GM18505 (cell line): ENCODE measurements around the gene ELMO2.

Experiments used
- ATAC-seq: cut with Tn5 transposase; IDR thresholded peaks from one replicate; pipeline ENCODE4 v1.9.1; 2021; ENCODE audit not compliant: unreplicated experiment
- POLR2A ChIP-seq: IDR thresholded peaks from 4 replicates; pipeline ENCODE4 v1.6.1; 2011; ENCODE audit warnings: borderline replicate concordance; ENCODE audit not compliant: insufficient read depth, insufficient read length; ENCODE audit errors: extremely low read depth

ELMO2 gene

DNA sequence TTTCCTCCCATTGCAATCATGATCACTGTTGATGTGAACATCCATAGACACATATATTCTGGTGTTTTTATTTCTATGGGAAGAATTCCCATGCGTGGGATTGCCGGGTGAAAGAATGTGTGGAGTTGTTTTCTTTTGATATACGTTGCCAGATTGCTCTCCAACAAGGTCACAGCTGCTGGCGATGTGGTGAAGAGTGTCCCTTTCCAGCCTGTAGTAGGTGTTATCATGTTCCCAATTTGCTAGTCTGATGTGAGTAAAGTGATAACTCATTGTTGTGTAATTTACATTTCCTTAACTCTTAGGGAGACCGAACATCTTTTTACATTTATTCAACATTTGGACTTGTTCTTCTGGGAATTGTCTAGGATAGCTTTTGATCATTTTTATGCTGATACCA lies 14.5 kb upstream of the ELMO2 start:
- TF ChIP-seq POLR2A = no peak

DNA sequence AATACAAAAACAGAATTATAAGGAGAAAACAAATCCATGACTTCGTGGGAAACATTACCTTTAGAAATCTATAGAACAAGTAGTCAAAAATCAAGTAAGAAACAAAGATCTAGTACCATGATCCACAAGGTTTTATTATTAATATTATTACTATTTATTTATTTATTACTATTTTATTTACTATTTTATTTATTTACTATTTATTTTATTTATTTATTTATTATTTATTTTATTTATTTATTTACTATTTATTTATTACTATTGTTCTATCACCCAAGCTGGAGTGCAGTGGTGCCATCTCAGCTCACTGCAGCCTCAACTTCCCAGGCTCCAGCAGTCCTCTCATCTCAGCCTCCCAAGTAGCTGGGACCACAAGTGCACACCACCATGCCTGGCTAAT lies 13.5 kb upstream of the ELMO2 start:
- TF ChIP-seq POLR2A = no peak
- ATAC-seq = no peak

More for the DNA sequence above, 14.5 kb upstream of the ELMO2 start:
- no peak for ATAC-seq

DNA sequence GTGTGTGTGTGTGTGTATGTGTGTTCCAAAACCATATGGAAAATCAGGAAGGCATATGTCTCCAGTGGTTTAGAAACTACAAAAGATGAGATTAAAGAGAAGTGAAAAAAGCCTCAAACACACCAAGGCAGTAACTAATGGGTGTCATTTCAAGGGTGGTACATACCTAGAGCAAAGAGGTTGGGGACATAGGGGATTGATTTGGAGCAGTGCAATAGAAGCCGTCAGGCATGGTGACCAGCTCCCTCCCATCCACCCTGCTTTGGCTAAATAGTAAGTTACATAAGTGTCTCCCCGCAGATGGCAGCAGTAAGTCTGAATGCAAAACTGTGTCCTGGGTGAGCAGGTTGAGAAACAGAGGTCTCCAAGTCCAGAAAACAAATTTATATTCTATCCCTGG lies 10.4 kb upstream of the ELMO2 start:
- no peak for ATAC-seq
- TF ChIP-seq POLR2A = no peak

DNA sequence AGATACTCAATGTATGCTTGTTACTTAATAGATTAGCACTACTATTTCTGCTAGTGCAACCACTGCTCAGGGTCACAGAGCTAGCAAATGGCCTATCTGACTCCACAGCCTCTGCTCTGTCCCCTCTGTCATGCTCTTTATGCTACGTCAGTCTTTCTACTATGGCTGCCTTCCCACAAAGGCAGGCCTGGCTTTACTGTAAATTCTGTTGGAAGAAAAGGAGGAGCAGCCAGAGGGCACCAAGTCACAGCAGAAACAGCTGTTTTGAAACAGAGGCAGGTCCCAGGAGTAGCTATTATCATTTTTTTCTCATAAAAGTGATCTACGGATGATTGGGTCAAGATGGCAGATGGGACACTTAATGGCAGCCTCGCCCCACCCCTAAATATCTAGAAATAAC lies 10.0 kb upstream of the ELMO2 start:
- TF ChIP-seq POLR2A = no peak

DNA sequence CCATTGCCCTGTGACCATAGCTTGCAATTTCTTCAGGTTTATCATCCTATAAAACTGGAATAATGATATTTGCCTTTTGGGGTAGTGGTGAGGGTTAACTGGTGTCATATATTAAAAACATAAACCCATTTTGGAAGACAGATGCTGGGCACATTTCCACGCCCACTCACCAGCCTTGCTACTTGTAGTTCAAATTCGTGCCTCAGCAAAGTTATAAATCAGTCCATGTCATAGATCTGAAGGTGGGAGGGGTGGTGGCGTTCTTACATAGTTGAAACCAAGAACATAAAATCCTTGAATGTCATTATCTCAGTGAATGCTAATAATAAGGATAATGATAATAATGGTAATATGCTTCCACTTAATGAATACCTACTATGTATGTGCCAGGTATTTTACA lies 9.4 kb upstream of the ELMO2 start:
- no peak for TF ChIP-seq POLR2A
- ATAC-seq = no peak

More for the DNA sequence above, 10.0 kb upstream of the ELMO2 start:
- ATAC-seq = no peak

DNA sequence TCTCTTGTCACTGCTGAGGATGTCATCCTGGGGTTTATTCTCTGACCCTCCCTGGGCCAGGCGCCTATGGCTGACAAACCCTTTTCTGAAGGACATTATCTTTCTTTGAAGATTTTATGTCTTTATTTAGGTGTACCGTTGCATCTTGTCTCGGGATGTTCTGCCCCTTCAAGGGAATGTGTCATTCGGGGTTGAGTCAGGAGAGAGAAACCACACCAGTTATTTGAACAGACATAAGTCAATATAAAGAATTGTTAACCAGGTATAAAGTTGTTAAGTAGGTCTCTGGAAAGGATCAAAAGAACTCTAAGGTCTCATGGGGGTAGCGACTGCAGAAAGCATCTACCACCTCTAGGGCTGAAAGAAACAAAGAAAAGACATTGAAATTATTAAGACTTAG lies 8.2 kb upstream of the ELMO2 start:
- TF ChIP-seq POLR2A = no peak
- ATAC-seq = no peak

DNA sequence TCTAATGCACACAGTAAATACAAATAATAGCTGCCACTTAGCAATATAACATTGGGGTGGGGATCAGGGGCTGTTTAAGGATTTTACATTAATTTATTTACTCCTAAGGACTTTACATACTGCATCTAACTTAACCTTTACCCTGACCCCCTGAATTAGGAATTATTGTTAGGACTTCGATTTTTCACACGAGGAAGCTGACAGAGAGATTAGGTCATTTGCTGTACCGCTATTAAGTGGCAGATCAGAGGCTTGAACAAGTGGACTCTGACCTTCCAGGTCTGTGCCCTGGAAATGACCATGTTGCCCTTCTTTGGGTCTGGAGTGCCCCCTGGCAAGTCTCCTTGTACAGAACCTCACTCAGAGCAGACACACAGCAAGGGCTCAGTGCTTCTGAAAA lies 5.2 kb upstream of the ELMO2 start:
- no peak for TF ChIP-seq POLR2A
- ATAC-seq = no peak

DNA sequence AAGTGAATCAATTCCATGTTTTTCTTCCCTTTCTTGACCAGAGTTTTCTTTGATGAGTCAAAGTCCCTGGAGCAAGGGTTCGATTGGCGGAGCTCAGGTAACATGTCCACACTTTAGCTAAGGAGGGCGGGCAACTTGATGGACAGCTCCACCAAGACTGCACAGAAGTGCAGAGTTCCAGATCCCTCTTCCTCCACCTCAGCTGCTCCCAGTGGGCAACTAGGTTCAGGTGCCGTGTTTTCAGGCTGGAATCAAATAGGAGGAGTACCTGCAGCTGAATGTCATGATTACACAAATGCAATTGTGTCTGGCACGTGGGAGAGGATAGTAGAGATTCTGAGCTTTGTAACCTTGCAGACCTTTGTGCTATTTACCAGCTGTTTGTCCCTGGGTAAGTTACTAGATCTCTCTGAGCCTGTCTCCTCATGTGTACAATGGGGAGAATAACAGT lies 1.9 kb upstream of the ELMO2 start:
- no peak for ATAC-seq
- no peak for TF ChIP-seq POLR2A

DNA sequence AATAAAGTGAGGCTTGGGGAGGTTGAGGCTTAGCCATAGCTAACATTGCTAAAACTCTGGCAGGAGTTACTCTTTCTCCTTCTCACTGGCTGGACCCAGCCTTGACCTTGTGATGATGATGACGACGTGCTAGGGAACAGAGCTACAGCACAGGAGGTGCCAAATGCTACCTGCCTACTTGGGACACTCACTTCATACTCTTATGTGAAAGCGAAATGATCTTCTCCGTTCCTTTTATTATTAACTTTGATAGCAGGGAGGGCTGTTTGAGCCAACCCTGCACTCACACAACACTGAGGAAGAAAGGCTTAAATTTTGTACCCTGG lies 1.2 kb upstream of the ELMO2 start:
- no peak for ATAC-seq
- no peak for TF ChIP-seq POLR2A

DNA sequence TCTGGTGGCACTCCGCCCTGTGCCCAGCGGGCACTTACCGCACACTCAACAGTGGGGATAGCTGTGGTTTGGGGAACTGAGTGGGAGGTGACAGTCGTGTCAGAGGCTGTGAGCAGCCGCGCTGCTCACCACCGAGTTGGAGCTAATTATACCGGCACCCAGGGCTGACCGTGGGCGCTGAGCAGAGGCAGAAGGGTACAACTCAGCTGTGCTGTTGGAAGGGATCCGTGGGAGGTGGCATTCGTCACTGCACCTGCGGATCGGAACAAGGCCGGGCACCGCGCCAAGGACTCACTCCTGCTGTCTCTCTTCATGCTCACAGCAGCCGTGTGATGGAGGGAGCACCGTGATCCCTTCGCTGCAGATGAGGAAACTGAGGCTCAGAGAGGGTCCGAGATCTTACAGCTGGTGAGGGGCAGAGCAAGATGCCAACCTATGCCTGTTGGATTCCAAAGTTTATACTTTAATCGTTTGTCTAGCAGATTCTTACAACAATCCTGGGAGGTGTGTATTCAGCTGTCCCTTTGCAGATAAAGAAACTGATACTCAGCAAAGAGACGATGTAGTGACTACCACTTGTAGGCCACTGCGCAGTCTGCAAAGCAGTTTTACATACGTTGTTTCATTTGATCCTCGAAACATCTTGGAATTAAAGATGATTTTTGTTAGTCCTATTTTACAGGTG lies 713 bp upstream of the ELMO2 start:
- TF ChIP-seq POLR2A = no peak
- ATAC-seq = peak; percentile 35

DNA sequence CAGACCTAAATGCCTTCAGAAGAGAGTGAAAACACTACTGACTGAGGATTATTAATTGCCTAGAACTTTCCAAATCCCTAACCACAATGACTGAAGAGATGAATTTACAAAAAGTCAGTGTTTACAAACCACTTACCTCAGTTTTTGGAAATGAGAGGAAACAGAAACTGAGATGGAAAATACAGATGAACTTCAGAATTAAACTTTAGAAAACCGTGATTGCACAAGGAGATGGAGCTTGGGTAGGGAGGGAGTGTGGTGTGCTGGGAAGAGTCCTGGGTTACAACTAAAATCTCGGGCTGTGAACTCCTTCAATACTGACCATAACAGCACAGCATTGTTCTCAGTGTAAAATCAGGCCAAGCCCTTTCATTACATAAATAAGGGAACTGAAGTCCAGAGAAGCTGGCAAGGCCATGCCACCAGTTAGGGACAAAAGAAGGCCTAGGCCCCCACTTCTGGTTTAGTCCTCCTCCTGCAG lies 4.0 kb downstream of the ELMO2 start:
- ATAC-seq = no peak
- TF ChIP-seq POLR2A = no peak

DNA sequence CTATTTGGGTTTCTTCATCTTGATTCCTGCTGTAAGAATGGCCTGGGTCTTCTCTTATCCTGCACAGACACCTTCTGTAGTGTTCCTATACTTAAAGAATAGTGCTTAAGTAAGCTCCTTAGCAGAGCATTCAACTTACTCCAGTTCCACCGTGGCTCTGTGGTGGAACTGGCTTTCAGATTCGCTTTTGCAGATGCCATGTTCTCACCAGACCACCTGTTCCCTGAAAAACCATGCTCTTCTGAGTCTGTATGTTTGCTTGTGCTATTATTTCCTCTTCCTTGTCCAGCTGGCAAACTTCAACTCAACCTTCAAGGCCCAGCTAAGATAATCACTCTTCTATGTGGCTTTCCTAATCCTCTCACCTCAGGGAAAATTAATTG lies 4.9 kb downstream of the ELMO2 start:
- TF ChIP-seq POLR2A = no peak
- ATAC-seq = no peak

DNA sequence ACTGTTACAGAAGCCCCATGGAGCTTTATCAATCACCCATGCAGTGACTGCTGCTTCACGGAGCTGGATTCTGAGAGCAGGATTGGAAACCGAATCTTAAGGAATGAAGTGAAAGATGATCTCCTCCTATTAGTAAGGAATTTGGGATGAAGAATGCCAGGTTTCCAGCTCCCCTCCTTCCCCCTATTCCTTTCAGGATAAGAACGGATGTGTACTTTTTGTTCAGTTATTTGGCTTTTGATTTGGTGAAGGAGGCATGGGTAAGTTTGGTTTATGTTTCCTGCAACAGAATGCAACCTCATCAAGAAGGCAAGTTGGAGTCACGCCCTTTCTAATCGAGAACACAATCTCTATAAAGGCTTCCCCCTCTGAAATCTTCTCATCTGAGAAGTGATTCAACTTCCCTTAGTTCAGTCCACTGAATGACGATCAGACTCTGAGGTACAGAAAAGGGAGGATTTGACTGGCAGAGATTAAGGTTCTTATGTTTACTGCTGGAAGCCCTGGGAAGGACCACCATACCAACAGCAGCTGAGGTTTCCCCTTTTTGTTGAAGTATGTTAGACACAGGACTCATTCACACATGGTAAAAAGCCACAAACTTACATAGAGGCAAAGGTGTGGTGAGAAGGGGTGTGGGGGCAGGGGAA lies 5.5 kb downstream of the ELMO2 start:
- TF ChIP-seq POLR2A = no peak
- ATAC-seq = no peak

DNA sequence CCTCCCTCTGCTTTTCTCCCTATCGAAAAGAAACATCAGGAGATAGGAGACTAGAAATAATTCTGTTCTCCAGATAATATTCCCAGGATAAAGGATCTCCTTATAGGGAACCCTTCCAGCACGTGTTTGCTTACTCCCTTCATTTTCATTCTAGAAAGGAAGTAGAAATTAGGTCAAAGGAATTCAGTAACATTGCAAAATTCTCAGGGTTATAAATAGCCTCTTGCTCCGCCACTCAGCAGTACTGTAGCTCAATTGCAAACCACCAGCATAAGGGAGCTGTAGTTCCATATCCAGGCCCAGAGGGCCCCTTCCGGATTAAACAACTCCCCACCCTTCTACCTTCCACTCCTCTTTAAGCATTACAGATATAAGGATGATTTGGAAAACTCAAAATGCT lies 6.2 kb downstream of the ELMO2 start:
- no peak for ATAC-seq
- no peak for TF ChIP-seq POLR2A

DNA sequence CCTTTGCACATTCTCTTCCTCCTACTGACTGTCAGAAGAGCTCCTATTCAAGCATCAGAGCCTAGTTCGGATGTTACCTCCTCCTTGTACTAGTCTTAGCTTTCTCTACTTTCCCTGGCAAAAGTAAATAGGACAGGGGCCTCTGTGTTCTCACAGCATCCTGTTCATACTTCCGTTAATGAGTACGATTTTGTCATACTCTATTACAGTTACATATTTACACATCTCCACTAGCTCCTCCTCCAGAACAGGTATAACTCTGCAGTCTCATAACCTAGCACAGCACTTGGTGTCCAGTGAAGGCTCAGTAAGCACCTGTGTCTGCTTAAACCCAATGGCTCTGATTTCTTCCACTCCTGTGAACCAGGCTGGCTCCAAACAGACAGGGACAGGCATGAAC lies 7.0 kb downstream of the ELMO2 start:
- no peak for ATAC-seq
- TF ChIP-seq POLR2A = no peak

DNA sequence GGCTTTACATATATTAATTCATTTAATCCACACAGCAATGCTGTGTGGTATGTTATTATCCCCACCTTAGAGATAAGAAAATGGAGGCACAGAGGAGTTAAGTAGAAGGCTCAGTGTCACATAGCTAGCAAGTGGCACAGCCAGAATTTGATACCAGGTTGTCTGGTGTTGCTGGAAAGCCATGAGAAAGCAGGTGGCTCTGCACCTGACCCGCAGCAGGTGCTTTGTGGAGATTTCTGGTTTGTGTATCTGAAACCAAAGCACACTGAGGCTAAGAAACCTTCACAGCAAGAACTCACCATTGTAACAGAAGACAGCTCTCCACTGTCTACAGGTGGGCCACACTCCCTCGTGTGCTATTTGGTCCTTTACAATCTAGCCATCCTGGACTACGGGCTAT lies 7.5 kb downstream of the ELMO2 start:
- no peak for TF ChIP-seq POLR2A
- ATAC-seq = no peak
